Epithelial cell of esophagus (primary cell): Measurements from ENCODE around the gene PLTP.
A peak's percentile ranks its signal among the peaks of the same experiment; 100 is the strongest.

ENCODE experiments used
- DNase-seq: peaks from one replicate; pipeline ENCODE4 v3.0.0; 2010; ENCODE audit warnings: low read depth
- H3K4me3 ChIP-seq: 2 replicates; pipeline ENCODE4 v1.5.1; 2011; ENCODE audit warnings: mild to moderate bottlenecking, low read length, control low read depth
- CTCF ChIP-seq: IDR thresholded peaks from 2 replicates; pipeline ENCODE4 v1.5.1; 2011; ENCODE audit warnings: low read depth, mild to moderate bottlenecking, low read length, control low read depth, inconsistent platforms; ENCODE audit not compliant: insufficient read depth; ENCODE audit errors: missing control alignments

Gene PLTP

GRCh38 chr20:45909817-45910669, 1.9 kb downstream of the PLTP start:
- TF ChIP-seq CTCF, result no peak
- peak overlapping the region; percentile 10 for H3K4me3 ChIP-seq

GRCh38 chr20:45909336-45909808, 2.6 kb downstream of the PLTP start:
- no peak for DNase-seq
- H3K4me3 ChIP-seq, result no peak overlapping the region
- TF ChIP-seq CTCF, result no peak

More at GRCh38 chr20:45909817-45910669, 1.9 kb downstream of the PLTP start:
- DNase-seq, result no peak

- no peak for DNase-seq
- H3K4me3 ChIP-seq, result no peak overlapping the region
- no peak for TF ChIP-seq CTCF
These were observed 3.9 kb downstream of the PLTP start for GRCh38 chr20:45908084-45908483.

GRCh38 chr20:45907219-45907948, 4.6 kb downstream of the PLTP start:
- H3K4me3 ChIP-seq, result no peak overlapping the region
- TF ChIP-seq CTCF, result no peak
- no peak for DNase-seq

- peak; percentile 94 for DNase-seq
- no peak overlapping the region for H3K4me3 ChIP-seq
- TF ChIP-seq CTCF, result no peak
These were observed 6.4 kb downstream of the PLTP start for GRCh38 chr20:45905505-45906079.

GRCh38 chr20:45904583-45905504, 7.1 kb downstream of the PLTP start:
- H3K4me3 ChIP-seq, result no peak overlapping the region
- DNase-seq, result no peak
- no peak for TF ChIP-seq CTCF
